SK-N-SH (cell line): ENCODE data around the gene RGS7.

Experiments
- CHD2 ChIP-seq: fragments of 150-350 bp; IDR thresholded peaks from 2 replicates; pipeline ENCODE4 v1.6.1; 2018; ENCODE audit warnings: low read length; ENCODE audit not compliant: partially characterized antibody
- CTCF ChIP-seq: fragments of 200-600 bp; sonication (generic); IDR thresholded peaks from 2 replicates; pipeline ENCODE4 v1.6.1; 2017; ENCODE audit warnings: antibody characterized with exemption, mild to moderate bottlenecking, moderate library complexity
- FOXJ3 ChIP-seq: sonication (generic); formaldehyde crosslinking; IDR thresholded peaks from 2 replicates; pipeline ENCODE4 v1.5.1; 2020; ENCODE audit warnings: mild to moderate bottlenecking, missing genetic modification reagents
- MXI1 ChIP-seq: IDR thresholded peaks from 2 replicates; pipeline ENCODE4 v1.6.1; 2012; ENCODE audit warnings: mild to moderate bottlenecking, low read depth, low read length, improper control_type of control experiment
- NFIC ChIP-seq: IDR thresholded peaks from 2 replicates; pipeline ENCODE4 v1.4.0; 2012; ENCODE audit warnings: borderline replicate concordance
- POLR2AphosphoS5 ChIP-seq: IDR thresholded peaks from 2 replicates; pipeline ENCODE4 v1.6.1; 2012; ENCODE audit warnings: low read depth, low read length
- SMC3 ChIP-seq: IDR thresholded peaks from 2 replicates; pipeline ENCODE4 v1.6.1; 2012; ENCODE audit warnings: low read depth, low read length, improper control_type of control experiment
- TEAD4 ChIP-seq: IDR thresholded peaks from 2 replicates; pipeline ENCODE4 v1.4.0; 2012; ENCODE audit warnings: mild to moderate bottlenecking, borderline replicate concordance; ENCODE audit not compliant: insufficient read depth

GRCh38 chr1:241366196-241366595 lies 9.2 kb upstream of the RGS7 start:
- TF ChIP-seq SMC3 (no peak), CTCF (no peak), TEAD4 (no peak), NFIC (no peak), FOXJ3 (CRISPR knock-in tag) (no peak), CHD2 (no peak), POLR2AphosphoS5 (no peak), MXI1 (no peak)
